GM19193 (cell line): ENCODE results near the gene IGFBP5.

Source experiments
- POLR2A ChIP-seq: IDR thresholded peaks from 4 replicates; pipeline ENCODE4 v1.6.1; 2011; ENCODE audit not compliant: insufficient read depth, insufficient read length; ENCODE audit errors: extremely low read depth

Gene IGFBP5

DNA sequence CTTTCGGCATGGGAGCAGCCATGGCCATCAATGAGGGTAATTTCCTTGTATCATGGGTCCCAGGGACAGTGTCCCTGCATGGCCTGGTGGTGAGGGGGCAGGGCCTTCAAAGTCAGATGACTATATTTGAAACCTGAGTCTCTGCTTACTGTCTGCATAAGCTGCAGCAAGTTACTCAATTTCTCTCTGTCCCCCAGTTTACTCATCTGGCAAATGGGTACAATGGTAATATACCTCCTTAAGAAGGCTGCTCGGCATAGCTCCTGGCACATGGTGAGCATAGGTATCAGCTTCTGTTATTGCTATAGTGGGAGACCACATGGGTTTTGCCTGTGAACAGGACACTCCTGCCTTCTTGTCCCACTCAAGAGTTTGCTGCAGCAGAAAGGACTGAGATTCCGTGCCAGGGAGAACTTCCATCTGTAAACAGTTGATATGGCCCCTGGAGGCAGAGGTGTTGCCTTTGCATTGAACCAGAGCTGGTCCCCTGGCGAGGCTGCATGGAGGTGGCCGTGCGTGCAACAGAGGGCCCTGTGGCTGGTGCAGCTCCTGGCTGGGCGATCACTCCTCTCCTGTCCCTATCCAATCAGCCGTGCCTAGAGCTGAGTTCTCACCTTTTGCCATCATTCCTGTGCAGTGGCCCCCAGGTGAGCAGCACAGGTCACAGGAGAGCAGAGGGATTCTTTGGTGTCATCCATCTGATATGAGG, 22.7 kb upstream of the IGFBP5 start:
- no peak for TF ChIP-seq POLR2A

DNA sequence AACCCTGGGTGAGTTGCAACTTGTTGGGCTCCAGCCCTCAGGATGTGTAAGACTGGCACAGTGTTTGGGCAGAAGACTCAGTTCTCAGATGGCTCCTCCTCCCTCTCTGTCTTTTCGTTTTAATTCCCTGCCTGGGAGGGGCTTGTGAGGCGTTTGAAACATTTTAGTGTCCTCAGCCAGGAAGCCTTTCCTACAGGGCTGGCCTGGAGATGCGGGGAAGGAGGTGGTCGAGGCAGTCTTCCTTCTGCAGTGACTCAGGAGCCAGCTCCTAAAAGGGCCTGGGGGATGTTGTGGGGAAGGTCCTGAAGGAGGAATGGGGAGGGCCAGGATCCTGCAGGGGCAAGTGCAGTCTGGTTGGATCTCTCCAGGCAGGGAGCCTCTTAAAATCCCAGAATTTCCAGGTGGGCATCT, 22.1 kb upstream of the IGFBP5 start:
- TF ChIP-seq POLR2A: no peak

DNA sequence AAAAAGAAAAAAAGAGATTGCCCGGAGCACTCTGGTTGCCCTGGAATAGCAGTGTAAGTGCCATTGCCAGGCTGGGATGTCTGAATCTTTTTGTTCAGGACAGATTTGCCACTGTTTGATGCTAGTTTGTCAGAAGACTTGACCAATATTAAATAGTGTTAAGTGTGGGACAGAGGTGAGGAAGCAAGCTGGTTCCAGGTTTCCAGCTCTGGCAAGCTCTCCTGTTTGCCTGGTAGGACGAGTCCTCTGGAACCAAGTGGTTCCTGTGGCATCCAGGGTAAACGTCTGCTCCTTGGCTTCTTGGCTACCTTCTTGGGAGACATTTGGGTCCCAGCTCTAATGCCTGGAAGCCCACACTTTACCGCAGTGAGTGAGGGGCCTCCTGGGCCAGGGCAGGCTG, 20.8 kb upstream of the IGFBP5 start:
- TF ChIP-seq POLR2A: no peak

DNA sequence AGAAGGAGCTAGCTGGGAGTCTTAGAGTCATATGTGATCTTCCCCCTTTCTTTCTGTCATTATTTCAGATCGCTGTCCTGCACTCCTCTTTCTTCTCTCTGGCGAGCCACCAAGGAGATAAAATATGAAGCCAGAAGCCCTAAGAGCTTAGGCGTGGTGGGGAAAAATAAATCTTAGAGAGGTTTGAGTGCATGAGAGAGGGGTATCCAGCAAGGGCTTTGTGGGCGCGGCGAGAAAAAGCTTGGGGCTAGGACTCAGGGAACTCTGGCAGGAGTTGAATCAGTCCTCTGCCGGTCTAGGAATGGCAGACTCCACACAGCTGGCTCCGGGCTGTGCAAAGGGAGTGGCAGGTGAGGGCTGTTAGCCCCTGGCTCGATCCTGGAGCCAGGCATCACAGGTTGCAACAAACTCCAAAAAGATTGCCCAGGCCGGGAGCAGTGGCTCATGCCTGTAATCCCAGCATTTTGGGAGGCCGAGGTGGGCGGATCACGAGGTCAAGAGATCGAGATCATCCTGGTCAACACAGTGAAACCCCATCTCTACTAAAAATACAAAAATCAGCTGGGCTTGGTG, 20.1 kb upstream of the IGFBP5 start:
- TF ChIP-seq POLR2A: no peak

DNA sequence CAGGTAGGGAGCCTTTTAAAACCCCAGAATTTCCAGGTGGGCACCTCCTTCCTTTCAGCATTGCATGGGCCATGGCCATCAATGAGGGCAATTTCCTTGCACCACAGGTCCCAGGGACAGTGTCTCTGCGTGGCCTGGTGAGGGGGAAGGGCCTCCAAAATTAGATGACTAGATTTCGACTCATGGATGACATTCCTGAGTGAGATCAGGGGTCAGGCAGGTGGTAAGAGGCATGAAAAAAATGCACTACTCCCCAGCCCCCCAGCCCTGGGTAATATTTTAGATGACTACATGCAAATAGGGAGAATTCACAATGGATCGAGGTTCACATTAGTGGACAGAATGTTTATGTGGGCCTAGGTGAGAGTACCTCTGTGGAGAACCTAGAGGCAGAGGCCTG, 19.0 kb upstream of the IGFBP5 start:
- TF ChIP-seq POLR2A: no peak

DNA sequence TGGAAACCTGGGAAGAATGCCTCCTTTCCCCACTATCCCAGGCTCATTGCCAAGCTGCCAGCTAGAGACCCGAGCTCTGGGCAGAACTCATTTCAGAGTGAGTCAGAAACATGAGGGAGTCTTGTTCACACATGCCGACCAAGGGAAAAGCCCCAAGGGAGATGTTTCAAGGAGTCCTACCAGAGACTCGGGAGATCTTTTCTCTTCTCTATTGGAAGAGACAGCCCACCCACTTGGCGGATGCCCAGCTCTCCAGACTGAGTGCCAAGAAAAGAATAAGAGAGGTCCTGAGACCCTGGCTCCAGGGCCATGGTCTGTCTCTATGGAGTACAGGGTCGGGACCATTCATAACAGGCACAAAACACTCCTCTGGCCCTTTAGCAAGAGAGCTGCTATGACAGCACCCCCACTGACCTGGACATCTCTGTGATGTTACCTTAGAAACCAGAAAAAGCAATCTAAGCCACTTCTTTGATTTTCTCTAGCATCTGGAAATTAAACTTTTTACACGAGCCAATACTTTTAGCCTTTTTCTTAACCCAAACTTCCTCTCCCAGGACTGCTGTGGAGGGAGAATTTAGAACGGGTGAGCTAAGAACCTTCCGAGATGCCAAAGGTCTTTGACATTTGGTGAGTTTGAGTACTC, 18.5 kb upstream of the IGFBP5 start:
- TF ChIP-seq POLR2A: no peak

DNA sequence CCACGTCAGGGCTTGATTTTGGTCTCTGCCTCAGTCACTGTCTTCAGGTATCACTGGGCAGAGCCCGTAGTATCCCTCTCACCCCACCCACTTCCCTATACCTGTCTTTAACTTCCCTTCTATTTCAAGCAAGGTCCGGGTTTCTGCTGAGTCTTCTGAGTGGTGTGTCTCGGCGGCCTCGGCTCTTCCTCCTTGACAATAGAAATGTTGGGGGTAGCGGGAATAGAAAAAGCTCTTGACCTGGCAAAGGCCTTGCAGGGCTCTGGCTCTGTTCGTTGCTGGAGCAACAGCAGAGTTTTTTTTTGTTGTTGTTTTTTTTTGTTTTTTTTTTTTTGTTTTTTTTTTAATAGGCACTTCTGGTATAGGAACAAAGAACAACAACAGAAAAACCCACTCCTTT, 16.0 kb upstream of the IGFBP5 start:
- no peak for TF ChIP-seq POLR2A

DNA sequence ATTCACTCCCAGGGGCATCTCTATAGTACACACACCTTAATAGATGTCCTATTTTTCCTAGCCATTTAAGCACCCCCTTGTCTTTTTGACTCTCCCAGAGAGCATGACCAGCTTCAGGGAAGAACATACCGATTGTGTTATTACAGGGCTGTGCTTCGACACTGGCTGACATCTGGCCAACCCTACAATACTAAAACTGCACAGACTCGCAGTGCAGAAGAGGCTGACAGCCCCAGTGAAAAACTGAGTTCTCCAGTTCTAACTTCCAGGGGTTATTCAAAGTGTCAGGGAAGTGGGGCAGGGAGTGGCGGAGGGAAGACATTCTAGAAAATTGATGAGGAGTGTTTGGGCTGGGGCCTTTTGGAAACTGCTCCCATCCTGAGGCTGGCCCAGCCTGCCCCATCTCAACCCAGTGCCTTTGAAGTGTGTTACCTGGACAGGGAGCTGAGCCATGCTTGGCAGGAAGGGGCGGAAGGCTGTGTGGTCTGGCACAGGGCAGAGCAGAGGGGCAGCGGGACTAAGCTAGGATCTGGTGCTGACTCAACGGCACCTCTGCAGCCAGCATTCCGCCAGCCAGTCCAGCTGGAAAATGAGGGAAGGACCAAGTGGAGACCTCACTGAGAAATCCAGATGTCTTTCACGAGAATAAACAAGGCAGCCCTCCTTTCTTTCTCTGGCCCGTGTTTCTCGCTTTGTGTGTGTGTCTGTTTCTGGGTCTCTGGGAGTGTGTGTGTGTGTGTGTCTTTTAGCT, 15.4 kb upstream of the IGFBP5 start:
- TF ChIP-seq POLR2A: no peak

DNA sequence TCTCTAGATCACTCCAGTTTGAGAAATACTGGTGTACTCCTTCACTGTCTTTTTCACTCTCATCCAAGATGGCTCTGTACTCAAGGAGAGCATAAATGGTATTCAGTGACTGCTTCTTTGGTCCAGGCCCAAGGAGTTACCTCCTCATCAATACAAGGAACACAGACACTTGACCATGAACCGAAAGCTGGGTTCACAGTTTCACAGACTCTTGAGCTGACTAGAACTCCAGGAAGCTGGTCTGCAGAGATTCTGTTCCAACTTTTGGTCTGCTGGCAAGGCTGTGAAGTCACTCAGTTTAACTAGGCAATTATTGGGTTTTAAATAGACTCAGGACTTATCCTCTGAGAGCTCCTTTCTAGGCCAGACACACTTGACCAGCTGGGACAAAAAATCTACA, 7.4 kb upstream of the IGFBP5 start:
- no peak for TF ChIP-seq POLR2A

DNA sequence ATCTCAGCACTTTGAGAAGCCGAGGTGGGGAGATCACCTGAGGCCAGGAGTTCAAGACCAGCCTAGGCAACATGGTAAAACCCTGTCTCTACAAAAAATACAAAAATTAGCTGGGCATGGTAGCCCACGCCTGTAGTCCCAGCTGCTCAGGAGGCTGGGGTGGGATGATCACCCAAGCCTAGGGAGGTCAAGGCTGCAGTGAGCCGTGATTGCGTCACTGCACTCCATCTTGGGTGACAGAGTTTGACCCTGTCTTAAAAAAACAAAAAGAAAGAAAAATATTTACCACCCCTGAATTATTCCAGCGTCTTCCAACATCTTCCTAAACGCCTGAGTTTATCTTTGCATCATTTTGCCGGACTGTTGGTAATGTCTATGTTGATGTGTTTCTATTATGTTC, 6.2 kb upstream of the IGFBP5 start:
- TF ChIP-seq POLR2A: no peak

DNA sequence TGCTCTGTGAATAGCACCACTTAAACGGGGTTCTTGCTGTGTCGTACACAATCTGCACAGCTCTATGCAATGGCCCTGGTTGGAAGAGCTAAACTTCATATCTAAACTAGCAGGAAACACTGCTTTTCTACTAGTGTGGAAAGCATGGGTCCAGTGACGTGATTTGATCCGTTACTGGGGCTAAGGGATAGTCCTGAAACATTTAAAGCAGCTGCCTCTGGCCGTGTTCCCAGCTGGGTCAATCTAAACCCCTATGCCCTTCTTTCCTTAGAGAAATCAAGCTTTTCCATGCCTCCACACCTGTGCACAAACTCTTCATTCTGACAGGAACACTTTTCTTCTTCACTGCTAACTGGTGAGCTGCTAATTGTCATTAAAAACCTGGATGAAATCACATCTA, 5.4 kb upstream of the IGFBP5 start:
- no peak for TF ChIP-seq POLR2A

DNA sequence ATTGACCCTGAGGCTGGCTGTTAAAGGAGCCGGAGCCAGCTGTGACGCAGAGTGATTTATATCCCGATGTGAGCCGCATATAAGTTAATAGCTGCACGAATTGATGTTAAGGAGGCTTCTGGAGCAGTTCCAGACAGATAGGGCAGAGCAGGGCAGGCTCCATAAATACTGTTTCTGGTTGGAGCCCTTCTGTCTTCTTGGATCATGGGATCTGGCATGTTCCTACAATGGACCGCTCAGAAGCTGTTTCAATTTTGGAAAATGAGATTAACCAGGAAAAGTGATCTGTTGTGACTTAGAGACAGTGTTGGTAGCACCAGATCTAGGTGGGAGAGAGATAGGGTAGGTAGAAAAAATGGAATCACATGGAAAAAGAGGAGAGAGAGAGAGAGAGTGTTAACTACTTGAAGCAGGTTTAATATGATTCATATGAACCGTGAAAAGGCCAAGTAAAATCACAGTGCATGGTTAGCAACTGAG, 4.8 kb upstream of the IGFBP5 start:
- TF ChIP-seq POLR2A: no peak

DNA sequence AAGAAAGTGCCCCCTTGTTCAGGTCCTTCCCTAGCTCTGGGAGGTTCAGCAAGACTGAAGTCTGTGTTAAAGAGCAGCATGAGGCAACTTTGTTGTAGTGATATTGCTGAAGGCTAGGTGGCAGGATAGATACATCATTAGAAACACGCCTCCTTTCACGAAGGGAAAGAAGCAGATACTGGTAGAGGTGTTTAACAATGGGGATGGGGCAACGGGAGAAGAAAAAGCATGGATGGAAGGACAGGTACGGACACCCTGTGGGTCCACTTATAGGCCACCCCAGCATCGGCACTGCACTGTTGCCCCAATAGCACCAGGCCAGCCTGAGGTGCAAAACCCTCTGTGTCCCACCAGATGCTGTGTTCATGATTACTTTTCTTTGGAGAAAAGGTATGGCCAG, 3.5 kb upstream of the IGFBP5 start:
- no peak for TF ChIP-seq POLR2A

DNA sequence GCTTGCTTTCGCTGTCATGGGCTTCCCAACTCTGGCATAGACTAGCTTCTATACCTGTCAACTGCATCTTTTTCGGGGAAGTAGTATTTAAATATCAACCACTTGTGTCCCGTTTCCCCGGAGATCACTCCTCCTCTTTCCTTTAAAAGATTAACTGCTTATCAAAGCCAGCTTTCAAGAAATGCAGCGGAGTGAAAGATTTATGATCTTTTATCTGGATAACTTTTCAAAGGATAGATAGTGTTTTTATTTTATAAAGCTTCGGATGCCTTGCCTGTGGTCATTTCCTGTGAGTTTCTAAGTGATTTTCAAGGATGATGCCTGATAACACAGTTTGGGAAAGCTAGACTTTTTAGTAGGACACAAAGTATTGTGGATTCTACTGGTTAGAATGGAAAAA, 2.9 kb upstream of the IGFBP5 start:
- TF ChIP-seq POLR2A: no peak

DNA sequence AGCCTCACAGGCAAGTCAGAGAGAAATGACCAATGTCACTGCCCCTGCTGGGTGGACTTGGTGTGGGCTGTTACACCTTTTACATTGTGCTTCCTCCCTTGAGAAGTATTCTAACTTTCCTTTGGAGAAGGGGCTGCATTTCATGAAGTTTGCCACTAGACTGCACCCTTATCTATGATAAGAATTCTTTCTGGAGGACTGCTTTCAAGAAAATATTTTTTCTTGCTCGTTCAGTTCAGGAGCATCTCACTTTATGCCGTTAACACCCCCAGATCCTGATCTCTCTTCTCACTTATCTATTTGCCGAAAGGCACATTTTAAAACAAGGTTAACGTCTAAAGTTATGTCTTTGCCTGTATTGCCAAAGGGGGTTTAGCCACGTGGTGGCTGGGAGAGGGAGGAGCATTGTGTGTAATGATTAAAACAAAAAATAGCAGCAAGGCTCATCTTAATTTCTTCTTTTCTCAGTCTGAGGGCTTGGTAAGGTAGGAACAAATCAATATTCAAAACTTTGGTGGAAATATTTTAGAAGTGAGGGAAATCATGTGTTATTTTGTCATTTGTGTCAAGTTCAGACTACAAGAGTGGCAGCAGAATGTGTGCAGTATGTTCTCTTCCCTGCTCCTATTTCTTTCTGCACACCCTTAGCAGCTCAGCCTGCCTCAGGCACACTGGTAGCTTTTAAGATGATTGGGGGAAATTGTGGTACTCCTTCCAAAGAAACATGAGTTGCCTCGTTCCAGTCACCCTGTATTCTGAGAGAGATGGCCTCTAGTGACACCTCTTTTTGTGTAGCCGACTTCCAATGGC, 1.6 kb upstream of the IGFBP5 start:
- TF ChIP-seq POLR2A: no peak
